ENCODE measurements around the gene TMEM8B.
A peak's percentile ranks its signal among the peaks of the same experiment; 100 is the strongest.

TMEM8B gene

GRCh38 chr9:35811381-35812024, 17.5 kb upstream of the TMEM8B start:
- H3K27ac ChIP-seq (ENCODE audit: low read depth in 2 of 2, low read length in 2 of 2), result peak overlapping the region; percentile 58 to 65
- H3K9ac ChIP-seq (ENCODE audit: low read depth in 1 of 2, low read length in 2 of 2), result peak overlapping the region in 1 of 2 donors; percentile 66
- peak overlapping the region; percentile 70 to 89 for H3K4me3 ChIP-seq (ENCODE audit: low read length in 2 of 2)
- no peaks in the 10 kb centered on the region for H3K9me3 ChIP-seq (ENCODE audit: control insufficient read depth in 2 of 2, low read length in 2 of 2)
- no peaks in the 10 kb centered on the region for H3K27me3 ChIP-seq (ENCODE audit: control insufficient read depth in 2 of 2, insufficient read depth in 2 of 2, low read length in 2 of 2)
- peaks cover 15 to 28% of the 10 kb centered on the region in 2 donors for H3K36me3 ChIP-seq (ENCODE audit: control insufficient read depth in 2 of 2, insufficient read depth in 2 of 2, low read length in 2 of 2)
- peaks cover 19 to 26% of the 10 kb centered on the region in 2 donors for H3K4me1 ChIP-seq (ENCODE audit: control insufficient read depth in 2 of 2, insufficient read depth in 2 of 2, low read length in 2 of 2)

- Histone ChIP-seq H3K9me3 (ENCODE audit: control insufficient read depth in 2 of 2, low read length in 2 of 2) (no peaks in the 10 kb centered on the region), H3K27ac (ENCODE audit: low read depth in 2 of 2, low read length in 2 of 2) (peak within 1 kb of the TSS; percentile 58 to 65), H3K9ac (ENCODE audit: low read depth in 1 of 2, low read length in 2 of 2) (peak within 1 kb of the TSS; percentile 50 to 66), H3K27me3 (ENCODE audit: control insufficient read depth in 2 of 2, insufficient read depth in 2 of 2, low read length in 2 of 2) (no peaks in the 10 kb centered on the region), H3K4me3 (ENCODE audit: low read length in 2 of 2) (peak within 1 kb of the TSS; percentile 70 to 89), H3K4me1 (ENCODE audit: control insufficient read depth in 2 of 2, insufficient read depth in 2 of 2, low read length in 2 of 2) (peaks cover 19 to 26% of the 10 kb centered on the region in 2 donors), H3K36me3 (ENCODE audit: control insufficient read depth in 2 of 2, insufficient read depth in 2 of 2, low read length in 2 of 2) (peaks cover 11 to 23% of the 10 kb centered on the region in 2 donors)
Observed at GRCh38 chr9:35812025-35812602, 16.9 kb upstream of the TMEM8B start, which contains the start of gene SPAG8. SPAG8 (minus strand) TSS chr9:35812262; CDS start chr9:35812147, 115 bp downstream.

GRCh38 chr9:35813434-35814105, 15.5 kb upstream of the TMEM8B start:
- no peaks in the 10 kb centered on the region for H3K27me3 ChIP-seq (ENCODE audit: control insufficient read depth in 2 of 2, insufficient read depth in 2 of 2, low read length in 2 of 2)
- H3K9me3 ChIP-seq (ENCODE audit: control insufficient read depth in 2 of 2, low read length in 2 of 2), result no peaks in the 10 kb centered on the region
- peaks cover 2 to 15% of the 10 kb centered on the region in 2 donors for H3K36me3 ChIP-seq (ENCODE audit: control insufficient read depth in 2 of 2, insufficient read depth in 2 of 2, low read length in 2 of 2)
- H3K27ac ChIP-seq (ENCODE audit: low read depth in 2 of 2, low read length in 2 of 2), result peak overlapping the region; percentile 97 to 99
- H3K9ac ChIP-seq (ENCODE audit: low read depth in 1 of 2, low read length in 2 of 2), result peak overlapping the region; percentile 94 to 96
- H3K4me3 ChIP-seq (ENCODE audit: low read length in 2 of 2), result peak overlapping the region; percentile 83 to 91
- H3K4me1 ChIP-seq (ENCODE audit: control insufficient read depth in 2 of 2, insufficient read depth in 2 of 2, low read length in 2 of 2), result peaks cover 19 to 26% of the 10 kb centered on the region in 2 donors

- no peaks in the 10 kb centered on the region for H3K9me3 ChIP-seq (ENCODE audit: control insufficient read depth in 2 of 2, low read length in 2 of 2)
- peaks cover 0 to 7% of the 10 kb centered on the region in 2 donors for H3K36me3 ChIP-seq (ENCODE audit: control insufficient read depth in 2 of 2, insufficient read depth in 2 of 2, low read length in 2 of 2)
- peak overlapping the region; percentile 94 to 96 for H3K9ac ChIP-seq (ENCODE audit: low read depth in 1 of 2, low read length in 2 of 2)
- no peaks in the 10 kb centered on the region for H3K27me3 ChIP-seq (ENCODE audit: control insufficient read depth in 2 of 2, insufficient read depth in 2 of 2, low read length in 2 of 2)
- H3K4me1 ChIP-seq (ENCODE audit: control insufficient read depth in 2 of 2, insufficient read depth in 2 of 2, low read length in 2 of 2), result peaks cover 19 to 26% of the 10 kb centered on the region in 2 donors
- H3K4me3 ChIP-seq (ENCODE audit: low read length in 2 of 2), result peak overlapping the region; percentile 83 to 91
- H3K27ac ChIP-seq (ENCODE audit: low read depth in 2 of 2, low read length in 2 of 2), result peak overlapping the region; percentile 97 to 99
Observed at GRCh38 chr9:35814106-35814840, 14.8 kb upstream of the TMEM8B start.

GRCh38 chr9:35814841-35815543, 14.0 kb upstream of the TMEM8B start, which contains the start of gene HINT2:
HINT2 (minus strand) TSS chr9:35815042; CDS start chr9:35814979, 63 bp downstream.
- Histone ChIP-seq H3K27ac (ENCODE audit: low read depth in 2 of 2, low read length in 2 of 2) (peak within 1 kb of the TSS; percentile 97 to 99), H3K36me3 (ENCODE audit: control insufficient read depth in 2 of 2, insufficient read depth in 2 of 2, low read length in 2 of 2) (peaks cover 0 to 1% of the 10 kb centered on the region in 2 donors), H3K27me3 (ENCODE audit: control insufficient read depth in 2 of 2, insufficient read depth in 2 of 2, low read length in 2 of 2) (no peaks in the 10 kb centered on the region), H3K4me1 (ENCODE audit: control insufficient read depth in 2 of 2, insufficient read depth in 2 of 2, low read length in 2 of 2) (peaks cover 19 to 26% of the 10 kb centered on the region in 2 donors), H3K9me3 (ENCODE audit: control insufficient read depth in 2 of 2, low read length in 2 of 2) (no peaks in the 10 kb centered on the region), H3K4me3 (ENCODE audit: low read length in 2 of 2) (peak within 1 kb of the TSS; percentile 83 to 91), H3K9ac (ENCODE audit: low read depth in 1 of 2, low read length in 2 of 2) (peak within 1 kb of the TSS; percentile 94 to 96)

- Histone ChIP-seq H3K4me3 (ENCODE audit: low read length in 2 of 2) (no peak overlapping the region), H3K9me3 (ENCODE audit: control insufficient read depth in 2 of 2, low read length in 2 of 2) (no peaks in the 10 kb centered on the region), H3K9ac (ENCODE audit: low read depth in 1 of 2, low read length in 2 of 2) (no peak overlapping the region), H3K27ac (ENCODE audit: low read depth in 2 of 2, low read length in 2 of 2) (no peak overlapping the region), H3K27me3 (ENCODE audit: control insufficient read depth in 2 of 2, insufficient read depth in 2 of 2, low read length in 2 of 2) (no peaks in the 10 kb centered on the region), H3K36me3 (ENCODE audit: control insufficient read depth in 2 of 2, insufficient read depth in 2 of 2, low read length in 2 of 2) (no peaks in the 10 kb centered on the region), H3K4me1 (ENCODE audit: control insufficient read depth in 2 of 2, insufficient read depth in 2 of 2, low read length in 2 of 2) (peaks cover 13 to 23% of the 10 kb centered on the region in 2 donors)
Observed at GRCh38 chr9:35816708-35817107, 12.3 kb upstream of the TMEM8B start.

- Histone ChIP-seq H3K27me3 (ENCODE audit: control insufficient read depth in 2 of 2, insufficient read depth in 2 of 2, low read length in 2 of 2) (no peaks in the 10 kb centered on the region), H3K4me1 (ENCODE audit: control insufficient read depth in 2 of 2, insufficient read depth in 2 of 2, low read length in 2 of 2) (peaks cover 8 to 11% of the 10 kb centered on the region in 2 donors), H3K27ac (ENCODE audit: low read depth in 2 of 2, low read length in 2 of 2) (no peak overlapping the region), H3K9ac (ENCODE audit: low read depth in 1 of 2, low read length in 2 of 2) (no peak overlapping the region), H3K36me3 (ENCODE audit: control insufficient read depth in 2 of 2, insufficient read depth in 2 of 2, low read length in 2 of 2) (no peaks in the 10 kb centered on the region), H3K4me3 (ENCODE audit: low read length in 2 of 2) (no peak overlapping the region), H3K9me3 (ENCODE audit: control insufficient read depth in 2 of 2, low read length in 2 of 2) (no peaks in the 10 kb centered on the region)
Observed at GRCh38 chr9:35818341-35818740, 10.7 kb upstream of the TMEM8B start.

- Histone ChIP-seq H3K36me3 (ENCODE audit: control insufficient read depth in 2 of 2, insufficient read depth in 2 of 2, low read length in 2 of 2) (no peaks in the 10 kb centered on the region), H3K4me3 (ENCODE audit: low read length in 2 of 2) (no peak overlapping the region), H3K9ac (ENCODE audit: low read depth in 1 of 2, low read length in 2 of 2) (no peak overlapping the region), H3K27me3 (ENCODE audit: control insufficient read depth in 2 of 2, insufficient read depth in 2 of 2, low read length in 2 of 2) (no peaks in the 10 kb centered on the region), H3K9me3 (ENCODE audit: control insufficient read depth in 2 of 2, low read length in 2 of 2) (no peaks in the 10 kb centered on the region), H3K4me1 (ENCODE audit: control insufficient read depth in 2 of 2, insufficient read depth in 2 of 2, low read length in 2 of 2) (no peaks in the 10 kb centered on the region), H3K27ac (ENCODE audit: low read depth in 2 of 2, low read length in 2 of 2) (no peak overlapping the region)
Observed at GRCh38 chr9:35820076-35820475, 9.0 kb upstream of the TMEM8B start.

GRCh38 chr9:35822926-35823325, 6.1 kb upstream of the TMEM8B start:
- Histone ChIP-seq H3K4me3 (ENCODE audit: low read length in 2 of 2) (no peak overlapping the region), H3K27ac (ENCODE audit: low read depth in 2 of 2, low read length in 2 of 2) (no peak overlapping the region), H3K36me3 (ENCODE audit: control insufficient read depth in 2 of 2, insufficient read depth in 2 of 2, low read length in 2 of 2) (no peaks in the 10 kb centered on the region), H3K27me3 (ENCODE audit: control insufficient read depth in 2 of 2, insufficient read depth in 2 of 2, low read length in 2 of 2) (no peaks in the 10 kb centered on the region), H3K4me1 (ENCODE audit: control insufficient read depth in 2 of 2, insufficient read depth in 2 of 2, low read length in 2 of 2) (no peaks in the 10 kb centered on the region), H3K9ac (ENCODE audit: low read depth in 1 of 2, low read length in 2 of 2) (no peak overlapping the region), H3K9me3 (ENCODE audit: control insufficient read depth in 2 of 2, low read length in 2 of 2) (no peaks in the 10 kb centered on the region)

All from mucosa of rectum (tissue), 2 donors.